Measurements from ENCODE around the gene GPR161. TPM values are rescaled to one million over a fixed set of nuclear protein-coding genes. Genes with fewer than 3 reads are reported as not detected.

Gene GPR161
- total and polyA plus RNA-seq, 2 of the 13 experiments (the other 11 are each of a cell fraction or from before 2014, with no cell fraction given), result 0.13 to 0.35 TPM

DNA sequence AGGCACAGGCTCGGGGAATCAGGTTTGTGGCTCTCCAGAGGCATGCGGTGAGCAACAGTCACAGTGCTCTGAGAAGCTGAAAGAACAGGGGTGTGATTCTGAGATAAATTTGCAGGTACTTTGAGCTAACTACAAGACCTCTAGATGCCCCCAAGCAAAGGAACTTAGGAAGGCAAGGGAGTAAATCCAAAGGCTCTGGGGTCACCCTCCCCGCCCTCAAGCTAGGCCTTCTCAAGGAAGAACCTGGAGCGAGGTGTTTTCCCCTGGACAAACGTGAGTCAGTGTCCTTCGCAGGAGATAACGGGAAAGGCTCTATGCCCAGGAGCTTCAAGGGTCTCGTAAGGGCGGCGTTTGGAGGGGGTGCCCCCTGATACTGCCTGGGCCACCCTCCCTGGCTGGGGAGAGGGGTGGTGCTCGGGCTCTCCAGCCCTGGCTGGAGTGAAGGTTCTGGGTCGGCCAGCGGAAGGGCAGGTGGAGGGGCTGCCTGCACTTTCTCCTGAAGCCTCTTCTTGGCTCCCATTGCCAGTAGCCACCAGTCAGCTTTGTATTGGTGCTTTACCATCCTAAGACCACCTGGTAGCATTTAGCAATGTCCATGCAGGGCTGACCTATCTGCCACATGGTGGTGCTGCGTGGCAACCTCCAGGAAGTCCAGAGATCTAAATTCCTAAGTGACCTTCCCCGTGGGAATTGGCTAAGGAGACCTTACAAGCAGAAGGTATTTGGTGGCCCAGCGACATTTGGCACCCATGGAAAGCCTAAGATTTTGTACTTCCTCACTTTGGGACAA is 44.0 kb downstream of the GPR161 start (continued):
- TF ChIP-seq, protein P1, sequence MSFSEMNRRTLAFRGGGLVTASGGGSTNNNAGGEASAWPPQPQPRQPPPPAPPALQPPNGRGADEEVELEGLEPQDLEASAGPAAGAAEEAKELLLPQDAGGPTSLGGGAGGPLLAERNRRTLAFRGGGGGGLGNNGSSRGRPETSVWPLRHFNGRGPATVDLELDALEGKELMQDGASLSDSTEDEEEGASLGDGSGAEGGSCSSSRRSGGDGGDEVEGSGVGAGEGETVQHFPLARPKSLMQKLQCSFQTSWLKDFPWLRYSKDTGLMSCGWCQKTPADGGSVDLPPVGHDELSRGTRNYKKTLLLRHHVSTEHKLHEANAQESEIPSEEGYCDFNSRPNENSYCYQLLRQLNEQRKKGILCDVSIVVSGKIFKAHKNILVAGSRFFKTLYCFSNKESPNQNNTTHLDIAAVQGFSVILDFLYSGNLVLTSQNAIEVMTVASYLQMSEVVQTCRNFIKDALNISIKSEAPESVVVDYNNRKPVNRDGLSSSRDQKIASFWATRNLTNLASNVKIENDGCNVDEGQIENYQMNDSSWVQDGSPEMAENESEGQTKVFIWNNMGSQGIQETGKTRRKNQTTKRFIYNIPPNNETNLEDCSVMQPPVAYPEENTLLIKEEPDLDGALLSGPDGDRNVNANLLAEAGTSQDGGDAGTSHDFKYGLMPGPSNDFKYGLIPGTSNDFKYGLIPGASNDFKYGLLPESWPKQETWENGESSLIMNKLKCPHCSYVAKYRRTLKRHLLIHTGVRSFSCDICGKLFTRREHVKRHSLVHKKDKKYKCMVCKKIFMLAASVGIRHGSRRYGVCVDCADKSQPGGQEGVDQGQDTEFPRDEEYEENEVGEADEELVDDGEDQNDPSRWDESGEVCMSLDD (CRISPR knock-in tag; IDR thresholded peaks at IDR 0.05; ENCODE audit: borderline replicate concordance), result no peak
- TF ChIP-seq, protein P2, sequence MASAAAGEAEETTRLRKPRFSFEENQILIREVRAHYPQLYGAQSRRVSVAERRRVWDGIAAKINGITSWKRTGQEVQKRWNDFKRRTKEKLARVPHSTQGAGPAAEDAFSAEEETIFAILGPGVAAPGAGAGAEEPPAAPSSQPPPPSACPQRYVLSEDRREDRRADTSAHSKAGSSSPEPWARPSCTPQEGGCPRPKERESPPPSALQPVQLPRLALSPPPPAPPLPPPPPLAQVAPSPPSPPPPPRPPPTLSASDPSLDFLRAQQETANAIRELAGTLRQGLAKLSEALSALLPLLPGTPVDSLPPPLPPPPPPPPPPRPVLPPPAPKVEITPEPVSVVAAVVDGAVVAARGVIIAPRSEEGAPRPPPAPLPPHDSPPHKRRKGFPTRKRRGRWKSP (CRISPR knock-in tag; IDR thresholded peaks at IDR 0.05), result no peak
- TF ChIP-seq BORCS8-MEF2B (CRISPR knock-in tag; IDR thresholded peaks at IDR 0.05) (no peak), SMC3 (IDR thresholded peaks at IDR 0.05; ENCODE audit: low read length) (peak; percentile 43; the same call in 1 of the 2 replicates), ZNF839 (CRISPR knock-in tag; IDR thresholded peaks at IDR 0.05; ENCODE audit: borderline replicate concordance) (no peak), ZNF136 (CRISPR knock-in tag; IDR thresholded peaks at IDR 0.05; ENCODE audit: low read depth) (no peak), GZF1 (CRISPR knock-in tag; IDR thresholded peaks at IDR 0.05) (no peak), WIZ (CRISPR knock-in tag; IDR thresholded peaks at IDR 0.05) (no peak), ELF3 (CRISPR knock-in tag; IDR thresholded peaks at IDR 0.05) (peak; percentile 47; the same call in 1 of the 2 replicates), POGZ (CRISPR knock-in tag; IDR thresholded peaks at IDR 0.05) (no peak), JARID2 (CRISPR knock-in tag; IDR thresholded peaks at IDR 0.05; ENCODE audit: insufficient replicate concordance) (no peak), ZMYM3 (CRISPR knock-in tag; IDR thresholded peaks at IDR 0.05) (no peak), ELF4 (CRISPR knock-in tag; IDR thresholded peaks at IDR 0.05; ENCODE audit: borderline replicate concordance) (no peak), CEBPG (CRISPR knock-in tag; IDR thresholded peaks at IDR 0.05) (peak; percentile 38; the same call in 1 of the 2 replicates), NR3C1 (CRISPR knock-in tag; IDR thresholded peaks at IDR 0.05) (no peak)
- TF ChIP-seq, protein P3, sequence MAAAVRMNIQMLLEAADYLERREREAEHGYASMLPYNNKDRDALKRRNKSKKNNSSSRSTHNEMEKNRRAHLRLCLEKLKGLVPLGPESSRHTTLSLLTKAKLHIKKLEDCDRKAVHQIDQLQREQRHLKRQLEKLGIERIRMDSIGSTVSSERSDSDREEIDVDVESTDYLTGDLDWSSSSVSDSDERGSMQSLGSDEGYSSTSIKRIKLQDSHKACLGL (CRISPR knock-in tag; IDR thresholded peaks at IDR 0.05), result no peak
- TF ChIP-seq, protein P4, sequence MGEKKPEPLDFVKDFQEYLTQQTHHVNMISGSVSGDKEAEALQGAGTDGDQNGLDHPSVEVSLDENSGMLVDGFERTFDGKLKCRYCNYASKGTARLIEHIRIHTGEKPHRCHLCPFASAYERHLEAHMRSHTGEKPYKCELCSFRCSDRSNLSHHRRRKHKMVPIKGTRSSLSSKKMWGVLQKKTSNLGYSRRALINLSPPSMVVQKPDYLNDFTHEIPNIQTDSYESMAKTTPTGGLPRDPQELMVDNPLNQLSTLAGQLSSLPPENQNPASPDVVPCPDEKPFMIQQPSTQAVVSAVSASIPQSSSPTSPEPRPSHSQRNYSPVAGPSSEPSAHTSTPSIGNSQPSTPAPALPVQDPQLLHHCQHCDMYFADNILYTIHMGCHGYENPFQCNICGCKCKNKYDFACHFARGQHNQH (CRISPR knock-in tag; IDR thresholded peaks at IDR 0.05), result 0 out of 2 replicates have a peak, but pooled peaks have one; percentile 35
- TF ChIP-seq, protein P5, sequence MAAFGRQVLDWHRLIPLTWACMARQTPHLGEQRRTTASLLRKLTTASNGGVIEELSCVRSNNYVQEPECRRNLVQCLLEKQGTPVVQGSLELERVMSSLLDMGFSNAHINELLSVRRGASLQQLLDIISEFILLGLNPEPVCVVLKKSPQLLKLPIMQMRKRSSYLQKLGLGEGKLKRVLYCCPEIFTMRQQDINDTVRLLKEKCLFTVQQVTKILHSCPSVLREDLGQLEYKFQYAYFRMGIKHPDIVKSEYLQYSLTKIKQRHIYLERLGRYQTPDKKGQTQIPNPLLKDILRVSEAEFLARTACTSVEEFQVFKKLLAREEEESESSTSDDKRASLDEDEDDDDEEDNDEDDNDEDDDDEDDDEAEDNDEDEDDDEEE (CRISPR knock-in tag; IDR thresholded peaks at IDR 0.05), result no peak
- TF ChIP-seq, protein P6, sequence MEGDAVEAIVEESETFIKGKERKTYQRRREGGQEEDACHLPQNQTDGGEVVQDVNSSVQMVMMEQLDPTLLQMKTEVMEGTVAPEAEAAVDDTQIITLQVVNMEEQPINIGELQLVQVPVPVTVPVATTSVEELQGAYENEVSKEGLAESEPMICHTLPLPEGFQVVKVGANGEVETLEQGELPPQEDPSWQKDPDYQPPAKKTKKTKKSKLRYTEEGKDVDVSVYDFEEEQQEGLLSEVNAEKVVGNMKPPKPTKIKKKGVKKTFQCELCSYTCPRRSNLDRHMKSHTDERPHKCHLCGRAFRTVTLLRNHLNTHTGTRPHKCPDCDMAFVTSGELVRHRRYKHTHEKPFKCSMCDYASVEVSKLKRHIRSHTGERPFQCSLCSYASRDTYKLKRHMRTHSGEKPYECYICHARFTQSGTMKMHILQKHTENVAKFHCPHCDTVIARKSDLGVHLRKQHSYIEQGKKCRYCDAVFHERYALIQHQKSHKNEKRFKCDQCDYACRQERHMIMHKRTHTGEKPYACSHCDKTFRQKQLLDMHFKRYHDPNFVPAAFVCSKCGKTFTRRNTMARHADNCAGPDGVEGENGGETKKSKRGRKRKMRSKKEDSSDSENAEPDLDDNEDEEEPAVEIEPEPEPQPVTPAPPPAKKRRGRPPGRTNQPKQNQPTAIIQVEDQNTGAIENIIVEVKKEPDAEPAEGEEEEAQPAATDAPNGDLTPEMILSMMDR (CRISPR knock-in tag; IDR thresholded peaks at IDR 0.05), result peak; percentile 82
